HG02678 (cell line): Measurements from ENCODE around the gene CCR3.

Source experiments
- ATAC-seq: cut with Tn5 transposase; IDR thresholded peaks from one replicate; pipeline ENCODE4 v1.9.1; 2021; ENCODE audit warnings: mild to moderate bottlenecking, moderate library complexity; ENCODE audit not compliant: unreplicated experiment

The CCR3 gene

DNA sequence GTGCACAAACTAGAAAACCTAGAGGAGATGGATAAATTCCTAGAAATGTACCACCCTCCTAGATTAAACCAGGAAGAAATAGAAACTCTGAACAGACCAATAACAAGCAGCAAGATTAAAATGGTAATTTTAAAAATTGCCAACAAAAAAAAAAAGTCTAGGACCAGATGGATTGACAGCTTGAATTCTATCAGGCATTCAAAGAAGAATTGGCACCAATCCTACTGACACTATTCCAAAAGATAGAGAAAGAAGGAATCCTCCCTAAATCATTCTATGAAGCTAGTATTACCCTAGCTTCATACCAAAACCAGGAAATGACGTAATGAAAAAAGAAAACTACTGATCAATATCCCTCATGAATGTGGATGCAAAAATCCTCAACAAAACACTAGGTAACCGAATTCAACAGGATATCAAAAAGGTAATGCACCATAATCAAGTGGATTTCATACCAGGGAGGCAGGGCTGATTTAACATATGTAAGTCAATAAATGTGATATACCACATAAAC lies 24.0 kb upstream of the CCR3 start:
- no peak for ATAC-seq

DNA sequence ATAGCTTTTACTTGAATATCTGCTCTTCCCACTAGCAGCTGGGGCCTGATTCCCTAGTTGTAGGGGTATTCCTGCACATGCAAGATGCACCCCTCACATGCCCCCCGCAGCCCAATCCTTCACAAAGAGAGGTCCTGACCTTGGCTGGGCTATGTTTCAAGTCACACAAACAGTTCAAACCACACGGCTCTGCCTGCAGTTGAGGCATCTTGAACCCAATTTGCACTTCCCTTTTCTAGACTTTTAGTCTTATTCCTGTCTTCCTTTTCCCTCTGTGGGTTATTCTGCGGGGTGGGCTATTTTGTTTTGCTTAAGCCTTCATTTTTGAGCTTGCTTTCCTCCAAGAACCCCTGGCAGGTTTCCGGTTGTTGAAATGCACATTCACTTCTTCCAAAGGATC lies 20.9 kb upstream of the CCR3 start:
- no peak for ATAC-seq

DNA sequence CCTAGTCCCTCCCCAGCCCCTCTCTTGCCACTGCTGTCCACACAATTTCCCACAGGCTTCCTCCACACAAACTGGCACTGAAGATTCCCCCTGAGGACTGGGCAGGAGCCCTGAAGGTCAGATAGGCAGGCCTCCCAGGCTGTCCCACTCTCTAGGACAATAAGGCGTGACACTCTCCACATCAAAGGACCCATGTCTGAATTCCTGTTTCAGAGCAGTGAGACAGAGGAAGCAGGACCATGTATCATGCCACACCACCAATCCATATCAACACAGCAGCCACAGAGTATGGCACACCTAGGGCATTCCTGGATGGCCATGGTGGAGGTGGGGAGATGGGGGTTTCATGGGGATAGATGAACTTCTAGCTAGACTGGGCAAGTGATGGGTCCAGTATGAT lies 20.3 kb upstream of the CCR3 start:
- ATAC-seq = no peak

DNA sequence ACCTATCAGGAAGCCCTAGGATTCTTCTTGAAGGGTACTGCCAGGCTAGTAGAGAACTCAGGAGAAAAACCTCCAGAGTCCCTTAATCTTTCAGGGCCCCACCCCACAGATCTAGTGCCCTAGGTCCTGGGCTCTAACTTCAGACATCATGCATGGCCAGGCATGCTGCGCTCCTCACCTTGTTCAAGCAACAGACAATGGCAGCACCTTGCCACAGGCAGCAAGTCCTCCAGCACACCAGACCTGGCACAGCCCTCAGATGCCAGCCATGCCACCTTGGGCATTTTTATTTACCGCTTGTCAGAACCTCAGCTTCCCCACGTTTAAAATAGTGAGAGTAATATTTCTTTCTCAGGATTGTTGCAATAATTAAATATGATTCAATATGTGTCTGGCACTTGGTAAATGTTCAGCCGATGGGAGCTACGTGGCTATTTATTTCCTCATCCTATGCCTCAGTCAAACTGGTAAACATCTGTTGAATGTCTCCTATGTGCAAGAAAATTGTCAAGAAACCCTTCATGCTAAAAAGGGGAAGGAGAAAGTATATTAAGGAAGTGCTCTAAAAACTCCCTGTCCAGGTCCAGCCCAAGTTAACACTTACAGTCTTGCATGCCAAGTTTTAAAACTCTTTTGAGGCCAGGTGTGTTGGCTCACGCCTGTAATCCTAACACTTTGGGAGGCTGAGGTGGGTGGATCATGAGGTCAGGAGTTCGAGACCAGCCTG lies 19.7 kb upstream of the CCR3 start:
- no peak for ATAC-seq

DNA sequence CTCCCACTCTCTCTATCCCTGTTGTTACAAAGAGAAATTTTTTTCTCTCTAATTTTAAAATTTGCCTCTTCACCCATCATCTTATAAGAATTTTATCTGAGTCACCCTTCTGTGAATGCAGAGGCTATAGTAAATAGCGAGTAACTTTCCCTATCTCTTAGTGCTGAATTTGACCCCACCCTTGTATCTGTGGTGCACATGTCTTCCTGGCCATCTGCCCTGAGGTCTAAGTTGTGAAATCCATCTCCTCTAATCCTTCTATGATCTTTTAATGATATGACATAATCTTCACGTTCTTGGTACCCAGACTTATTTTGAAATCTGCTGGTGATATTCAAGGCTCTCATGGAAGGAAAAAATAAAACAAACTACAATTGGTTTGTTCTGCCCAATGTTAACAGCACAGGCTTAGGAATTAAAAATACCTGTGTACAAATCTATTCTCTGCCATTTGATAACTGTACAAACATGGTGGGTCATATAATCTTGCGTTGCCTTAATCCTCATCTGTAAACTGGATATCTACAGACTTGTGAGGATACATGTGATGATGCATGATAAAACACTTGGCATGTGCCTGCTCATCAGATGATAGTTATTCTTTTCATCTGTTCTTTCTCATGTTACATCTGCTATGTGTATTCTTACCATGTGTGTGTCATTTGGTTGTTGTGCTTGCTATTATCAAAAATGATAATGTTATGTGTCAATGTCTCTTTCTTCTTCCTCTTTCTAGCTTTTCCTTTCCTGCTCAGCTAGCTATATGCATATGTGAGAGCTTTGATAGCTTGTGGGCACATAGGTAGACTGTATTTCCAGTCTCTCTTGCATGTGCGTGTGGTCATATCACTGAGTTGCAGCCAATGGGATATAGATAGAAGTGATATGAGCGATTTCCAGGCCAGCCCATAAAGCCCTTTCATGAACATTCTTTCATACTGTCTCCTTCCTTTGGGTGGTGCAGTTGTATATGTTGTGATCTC lies 13.7 kb upstream of the CCR3 start:
- no peak for ATAC-seq

DNA sequence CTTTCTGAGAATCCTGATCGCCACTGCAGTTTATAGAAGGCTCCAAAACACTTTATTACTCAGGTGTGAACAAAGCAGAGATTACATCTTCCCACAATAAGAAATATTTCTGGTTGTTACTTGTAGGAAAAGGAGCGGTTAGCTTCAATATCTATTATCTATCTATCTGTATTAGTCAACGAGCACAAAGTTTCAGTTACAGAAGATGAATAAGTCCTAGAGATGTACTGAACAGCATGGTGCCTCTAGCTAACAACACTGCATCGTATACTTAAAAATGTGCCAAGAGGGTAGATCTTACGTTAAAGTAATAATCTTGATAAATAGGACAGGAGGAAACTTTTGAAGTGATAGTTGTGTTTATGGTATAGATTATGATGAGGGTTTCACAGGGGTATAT lies 10.9 kb upstream of the CCR3 start:
- no peak for ATAC-seq

DNA sequence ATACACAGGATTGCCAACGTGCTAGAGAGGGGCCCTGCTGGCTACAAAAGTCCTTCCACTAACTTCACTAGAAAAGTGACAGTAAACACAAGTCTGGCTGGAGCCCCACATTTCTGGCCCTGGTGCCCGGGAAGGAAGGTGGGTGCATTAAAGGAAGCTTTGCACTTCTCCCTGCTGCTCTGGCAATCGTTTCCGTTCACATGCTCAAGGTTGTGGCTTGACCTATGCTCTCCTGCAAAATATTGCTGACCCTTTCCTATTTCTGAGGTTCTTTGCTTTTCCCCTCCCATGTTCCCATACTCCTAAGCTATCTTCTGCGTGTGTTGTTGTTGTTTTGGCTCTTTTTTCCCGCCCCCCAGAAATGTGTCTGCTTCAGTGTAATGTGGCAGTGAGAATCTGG lies 9.1 kb upstream of the CCR3 start:
- no peak for ATAC-seq

DNA sequence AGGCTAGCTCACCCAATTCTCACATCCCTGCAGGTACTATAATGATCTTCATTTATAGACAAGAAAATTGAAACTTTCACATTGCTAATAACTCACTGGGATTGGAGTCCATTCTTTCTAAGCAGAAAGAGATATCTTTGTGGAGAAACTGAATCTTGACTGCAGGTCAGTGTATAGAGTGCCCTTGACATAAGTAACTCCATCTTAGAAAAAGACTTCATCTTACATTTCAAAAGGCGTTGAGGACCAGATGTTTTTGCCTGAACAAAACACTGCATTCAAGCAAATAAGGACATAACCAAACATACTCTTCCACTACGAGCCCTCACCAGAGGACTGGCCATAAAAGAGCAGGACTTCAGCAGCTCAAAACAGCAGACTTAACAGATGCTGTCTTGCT lies 6.8 kb upstream of the CCR3 start:
- no peak for ATAC-seq

DNA sequence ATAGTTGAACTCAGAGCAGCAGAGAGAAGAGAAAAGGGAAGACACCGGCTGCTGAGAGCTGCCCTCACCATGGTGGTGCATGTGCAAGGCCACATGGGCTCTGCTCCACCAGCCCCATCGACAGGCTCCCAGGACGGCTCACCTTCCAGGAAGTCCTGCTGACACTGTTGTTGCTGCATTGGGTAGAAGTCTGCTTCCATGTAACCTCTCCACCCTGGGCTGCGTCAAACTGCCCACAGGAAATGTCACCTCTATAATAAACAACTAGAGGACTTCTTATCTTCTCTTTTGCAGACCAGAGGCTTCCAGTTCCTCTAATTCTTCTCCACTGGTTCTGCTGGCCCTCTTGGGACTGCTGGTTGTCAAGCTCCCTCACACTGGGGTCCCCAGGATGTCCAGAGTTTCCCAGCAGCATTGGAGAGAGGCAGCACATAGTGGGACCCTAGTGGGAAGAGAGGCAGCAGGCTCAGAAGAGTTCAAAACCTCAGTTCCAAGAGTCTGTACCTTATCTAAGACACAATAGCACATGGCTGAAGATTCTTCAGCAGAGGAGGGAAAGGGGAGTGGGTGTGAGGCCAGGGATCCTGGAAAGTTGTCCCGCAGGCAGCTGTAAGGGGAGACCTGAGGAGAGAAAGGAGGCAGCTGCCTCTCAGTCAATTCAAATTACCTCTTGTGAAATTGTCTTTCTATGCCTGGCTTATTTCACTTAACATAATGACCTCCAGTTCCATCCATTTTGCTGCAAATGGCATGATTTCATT lies 5.8 kb upstream of the CCR3 start:
- ATAC-seq = no peak

DNA sequence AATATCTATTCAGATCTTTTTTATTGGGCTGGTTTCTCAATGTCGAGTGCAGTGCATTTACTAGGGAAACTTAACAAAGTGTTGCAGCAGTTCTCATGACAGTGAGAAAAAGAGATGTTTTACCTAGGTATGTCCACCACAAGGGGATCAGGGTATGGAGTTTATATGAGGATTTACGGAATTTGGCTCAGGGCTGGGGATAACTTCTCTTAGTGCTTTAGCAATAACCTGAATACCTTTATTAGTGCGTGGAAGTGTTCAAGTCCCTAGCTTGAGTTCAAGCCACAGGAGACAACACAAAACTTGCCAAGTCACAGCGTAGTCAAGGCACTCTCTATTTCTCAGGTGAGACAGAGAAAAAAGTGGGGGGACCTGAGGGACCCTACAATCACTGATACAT lies 3.9 kb upstream of the CCR3 start:
- no peak for ATAC-seq

DNA sequence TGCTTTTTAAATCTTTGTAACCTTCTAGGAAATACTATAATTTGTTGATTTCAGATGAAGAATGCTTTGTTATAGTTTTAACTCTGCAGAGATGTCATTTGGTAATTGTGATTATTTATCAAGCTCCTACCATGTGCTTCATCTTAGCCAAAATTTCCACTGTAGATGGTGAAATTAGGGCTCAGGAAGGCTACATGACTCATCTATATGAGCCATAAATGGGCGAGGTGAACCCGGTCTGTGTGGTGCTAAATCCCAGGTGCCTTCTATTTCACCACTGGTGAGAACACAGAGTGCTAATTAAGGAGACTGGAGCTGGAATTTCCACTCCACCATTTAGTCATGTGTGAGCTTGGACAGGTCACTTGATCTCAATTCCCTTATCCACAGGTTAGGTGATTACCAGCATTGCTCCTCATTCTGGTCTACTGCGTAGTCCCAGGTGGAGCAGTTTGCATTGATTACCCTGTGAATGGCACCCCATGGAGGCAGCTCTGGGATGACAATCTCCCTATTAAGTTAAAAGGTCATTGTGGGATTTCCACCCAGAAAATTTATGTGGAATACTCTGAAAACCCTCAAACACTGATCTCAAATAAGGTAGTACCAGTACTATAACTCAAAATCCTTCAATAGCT lies 2.8 kb upstream of the CCR3 start:
- ATAC-seq = no peak

DNA sequence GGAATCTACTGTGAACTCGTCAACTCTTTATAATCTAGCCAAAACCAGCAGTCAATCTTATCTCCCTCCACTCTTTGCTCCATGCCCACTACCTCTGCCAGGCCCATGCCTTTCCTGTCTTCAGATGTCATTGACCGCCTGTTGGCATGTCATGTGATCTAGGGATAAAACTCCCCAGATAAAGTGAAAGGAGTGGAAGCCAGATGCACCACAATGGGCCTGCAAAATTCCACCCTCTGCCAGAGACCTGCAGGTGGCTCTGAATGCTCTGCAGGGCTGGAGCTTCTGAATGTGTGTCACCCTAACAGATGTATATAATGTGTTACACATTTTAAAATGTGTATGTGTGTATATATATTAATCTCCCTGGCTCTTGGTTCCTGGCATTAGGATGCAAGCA lies 2.3 kb upstream of the CCR3 start:
- no peak for ATAC-seq

DNA sequence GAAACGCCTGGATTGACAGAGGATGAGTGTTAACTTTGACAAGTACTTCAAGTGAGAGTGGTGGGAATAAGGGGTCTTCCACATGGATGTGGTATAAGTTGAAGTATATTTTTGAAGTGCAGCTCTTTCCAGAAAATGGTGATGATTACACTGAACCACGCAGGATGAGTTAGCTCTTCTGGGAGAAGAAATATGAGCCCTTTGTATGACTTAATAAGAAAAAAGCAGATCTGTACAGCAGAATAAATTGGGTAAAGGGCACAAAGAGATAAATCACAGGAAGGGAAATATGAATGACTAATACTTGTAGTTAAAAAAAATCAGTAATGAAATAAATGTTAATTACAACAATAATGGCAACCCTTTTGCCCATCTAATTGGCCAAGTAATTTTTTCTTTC lies 1.3 kb downstream of the CCR3 start:
- ATAC-seq = no peak

DNA sequence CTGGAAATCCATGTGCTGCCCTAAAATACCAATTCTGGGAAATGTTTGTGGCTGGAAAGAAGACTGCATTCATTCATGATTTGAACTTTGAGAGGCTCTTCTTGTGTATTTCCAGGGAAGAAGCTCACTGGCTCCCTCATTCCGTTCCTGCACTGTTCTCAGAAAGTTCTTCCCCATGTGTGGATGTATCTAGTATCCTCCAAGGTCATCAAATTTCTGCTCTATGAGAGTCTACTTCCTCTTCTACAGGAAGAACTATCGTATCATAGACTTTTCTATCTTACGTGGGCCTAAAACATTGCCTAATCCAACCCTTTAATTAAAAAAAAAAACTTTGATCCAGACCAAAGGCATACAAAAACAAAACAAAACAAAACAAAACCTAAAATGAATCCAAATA lies 2.9 kb downstream of the CCR3 start:
- ATAC-seq = no peak

DNA sequence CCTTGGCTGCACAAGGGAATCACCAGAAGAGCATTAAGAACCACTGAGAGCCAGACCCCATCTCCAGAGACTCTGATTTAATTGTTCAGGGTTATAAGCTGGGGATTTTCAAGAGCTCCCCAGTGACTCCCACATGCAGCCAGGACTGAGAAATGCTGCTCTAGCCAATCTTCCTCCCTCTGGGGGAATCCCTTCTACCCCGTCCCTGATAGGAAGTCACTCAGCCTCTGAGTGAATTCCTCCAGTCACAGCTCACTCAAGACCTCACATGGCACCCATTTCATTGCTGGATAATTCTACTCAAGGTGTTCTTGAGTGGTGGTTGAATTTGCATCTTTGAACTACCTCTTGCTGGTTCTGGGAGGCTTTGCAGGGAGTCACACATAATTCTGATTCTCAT lies 10.7 kb downstream of the CCR3 start:
- ATAC-seq = no peak

DNA sequence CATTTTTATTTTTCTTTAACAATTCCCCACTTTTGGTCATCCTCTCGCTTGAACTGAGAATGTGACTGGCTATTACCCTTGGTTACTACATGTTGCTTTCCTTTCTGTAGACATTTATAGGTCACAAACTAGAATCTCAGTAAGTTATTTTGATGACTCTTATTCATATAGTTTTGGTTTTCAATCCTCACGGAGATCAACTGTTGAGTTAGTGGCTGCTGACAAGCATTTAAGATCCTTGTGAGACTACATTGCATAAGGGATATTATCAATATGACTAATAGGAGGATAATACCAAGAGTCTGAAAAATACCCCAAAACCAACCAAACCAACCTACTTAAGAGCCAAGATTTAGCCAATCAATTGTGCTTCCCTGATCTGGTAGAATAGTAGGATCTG lies 16.3 kb downstream of the CCR3 start:
- no peak for ATAC-seq

DNA sequence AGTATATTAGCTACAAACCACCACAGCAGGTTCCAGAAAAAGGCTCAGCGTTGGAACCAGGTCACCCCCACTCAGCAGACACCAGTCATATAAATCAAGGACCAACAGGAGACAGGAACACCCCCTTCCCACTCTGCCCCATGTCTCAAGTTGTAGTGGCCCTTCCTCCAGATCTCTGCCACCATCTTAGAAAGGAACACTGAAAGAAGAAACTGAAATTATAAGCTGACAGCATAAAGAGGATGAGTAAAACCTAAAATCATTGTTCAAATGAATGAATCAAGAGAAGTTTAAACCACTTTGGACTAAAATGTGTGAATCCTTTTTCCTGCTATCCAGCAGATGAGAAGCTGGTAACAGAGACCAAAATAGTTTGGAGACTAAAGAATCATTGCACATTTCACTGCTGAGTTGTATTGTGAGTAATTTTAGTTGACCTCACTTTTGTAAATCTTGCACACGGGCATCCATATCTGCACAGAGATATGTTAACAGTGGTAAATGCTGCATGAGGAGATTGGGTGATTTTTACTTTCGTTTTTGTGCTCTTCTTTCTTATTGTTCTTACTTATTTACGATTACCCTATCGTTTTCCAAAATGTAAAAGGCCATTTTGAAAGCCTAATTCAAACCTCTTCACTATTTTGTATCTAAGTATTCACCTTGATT lies 19.8 kb downstream of the CCR3 start:
- no peak for ATAC-seq

DNA sequence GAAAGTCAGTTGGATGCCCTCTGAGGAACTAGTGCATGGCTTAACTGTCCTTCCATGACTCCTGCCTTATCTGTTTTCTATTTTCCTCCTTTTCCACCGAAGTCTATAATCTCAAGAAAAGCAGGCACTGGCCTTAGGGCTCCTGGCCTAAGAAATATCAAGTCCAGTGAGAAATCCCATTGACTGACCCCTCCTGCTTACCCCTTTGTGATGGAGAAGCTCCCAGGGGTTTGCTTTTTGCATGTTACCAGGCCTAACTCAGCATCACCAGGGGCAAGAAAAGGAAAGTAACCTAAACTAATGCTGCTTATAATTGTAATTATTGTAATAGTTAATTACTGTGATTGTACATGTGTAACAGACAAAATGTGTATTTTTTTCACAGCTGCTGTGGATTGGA lies 21.7 kb downstream of the CCR3 start:
- no peak for ATAC-seq

DNA sequence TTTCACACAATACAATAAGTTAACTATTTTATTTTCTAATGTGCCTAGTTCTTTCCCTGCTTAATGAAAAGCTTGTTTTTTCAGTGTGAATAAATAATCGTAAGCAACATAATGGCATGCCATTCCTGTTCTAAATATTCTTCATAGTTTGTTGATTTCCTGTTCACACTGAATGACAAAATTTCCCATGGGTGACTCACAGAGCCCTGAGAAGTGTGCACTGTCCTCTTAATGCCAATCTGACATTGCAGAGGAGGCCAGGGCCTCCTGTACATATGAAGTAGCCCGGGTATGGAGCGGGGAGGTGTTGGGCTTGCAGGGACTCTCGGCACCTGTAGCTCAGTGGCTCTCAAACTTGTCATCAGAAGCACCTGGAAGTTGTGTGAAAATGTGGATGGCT lies 24.3 kb downstream of the CCR3 start:
- no peak for ATAC-seq

DNA sequence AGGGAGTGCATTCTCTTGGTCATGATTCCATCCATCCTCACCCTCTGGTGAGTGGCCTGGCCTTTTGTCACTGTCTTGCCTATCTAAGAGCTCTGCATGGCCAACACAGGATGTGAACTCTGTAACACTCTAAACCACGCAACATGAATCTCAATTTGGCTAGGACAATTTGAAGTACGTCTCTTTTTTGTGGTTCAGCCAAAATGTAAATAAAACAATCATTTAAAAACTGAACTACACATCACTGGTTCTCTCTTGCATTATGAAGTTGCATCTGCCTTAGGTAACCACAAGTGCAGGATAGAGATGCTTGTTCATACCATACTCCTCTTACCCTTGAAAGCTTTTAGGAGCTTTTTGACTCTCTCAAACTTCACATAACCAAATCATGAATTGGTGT lies 27.3 kb downstream of the CCR3 start:
- ATAC-seq = no peak
